Measurements from ENCODE around the gene CD244. TPM values are rescaled to one million over a fixed set of nuclear protein-coding genes. Genes with fewer than 3 reads are reported as not detected.

CD244 gene
- total RNA-seq, 6 donors from 2014 or later: 0.78 to 4.1 (median 2.0) TPM

- H3K9me3 ChIP-seq: no peaks in the 10 kb centered on the region
- no peak overlapping the region for H3K4me3 ChIP-seq
- TF ChIP-seq EP300 (IDR thresholded peaks at IDR 0.05) (no peak), POLR2A (IDR thresholded peaks at IDR 0.05) (no peak), POLR2AphosphoS5 (IDR thresholded peaks at IDR 0.05) (no peak)
- TF ChIP-seq, protein P1, sequence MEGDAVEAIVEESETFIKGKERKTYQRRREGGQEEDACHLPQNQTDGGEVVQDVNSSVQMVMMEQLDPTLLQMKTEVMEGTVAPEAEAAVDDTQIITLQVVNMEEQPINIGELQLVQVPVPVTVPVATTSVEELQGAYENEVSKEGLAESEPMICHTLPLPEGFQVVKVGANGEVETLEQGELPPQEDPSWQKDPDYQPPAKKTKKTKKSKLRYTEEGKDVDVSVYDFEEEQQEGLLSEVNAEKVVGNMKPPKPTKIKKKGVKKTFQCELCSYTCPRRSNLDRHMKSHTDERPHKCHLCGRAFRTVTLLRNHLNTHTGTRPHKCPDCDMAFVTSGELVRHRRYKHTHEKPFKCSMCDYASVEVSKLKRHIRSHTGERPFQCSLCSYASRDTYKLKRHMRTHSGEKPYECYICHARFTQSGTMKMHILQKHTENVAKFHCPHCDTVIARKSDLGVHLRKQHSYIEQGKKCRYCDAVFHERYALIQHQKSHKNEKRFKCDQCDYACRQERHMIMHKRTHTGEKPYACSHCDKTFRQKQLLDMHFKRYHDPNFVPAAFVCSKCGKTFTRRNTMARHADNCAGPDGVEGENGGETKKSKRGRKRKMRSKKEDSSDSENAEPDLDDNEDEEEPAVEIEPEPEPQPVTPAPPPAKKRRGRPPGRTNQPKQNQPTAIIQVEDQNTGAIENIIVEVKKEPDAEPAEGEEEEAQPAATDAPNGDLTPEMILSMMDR (IDR thresholded peaks at IDR 0.05): no peak
- no peak for DNase-seq
- peak in 1 of 2 donors; percentile 53 for ATAC-seq (ENCODE audit: low FRiP score in 2 of 2)
- H3K4me1 ChIP-seq: peaks cover 0 to 6% (median 3%) of the 10 kb centered on the region in 4 donors
- H3K27ac ChIP-seq: peak overlapping the region in 3 of 4 donors; percentile 48 to 69 (median 52)
- H3K27me3 ChIP-seq: no peaks in the 10 kb centered on the region
- H3K36me3 ChIP-seq: no peaks in the 10 kb centered on the region
- WGBS, 2 donors: 72 to 74% methylated on average over 11 of the region's 11 CpGs
These were observed 530 bp upstream of the CD244 start for GRCh38 chr1:160863061-160863773.

GRCh38 chr1:160860840-160861505 lies 1.7 kb downstream of the CD244 start:
- Histone ChIP-seq H3K27me3 (no peaks in the 10 kb centered on the region), H3K27ac (no peak overlapping the region), H3K9me3 (no peaks in the 10 kb centered on the region), H3K36me3 (no peaks in the 10 kb centered on the region), H3K4me3 (peak overlapping the region in 1 of 4 donors; percentile 2), H3K4me1 (peaks cover 0 to 6% (median 3%) of the 10 kb centered on the region in 4 donors)
- no peak for DNase-seq
- TF ChIP-seq EP300 (IDR thresholded peaks at IDR 0.05) (no peak), POLR2A (IDR thresholded peaks at IDR 0.05) (no peak), POLR2AphosphoS5 (IDR thresholded peaks at IDR 0.05) (no peak)
- ATAC-seq (ENCODE audit: low FRiP score in 2 of 2): no peak
- 58 to 59% methylated on average over 5 of the region's 5 CpGs for WGBS, 2 donors

GRCh38 chr1:160859166-160859565 lies 3.5 kb downstream of the CD244 start:
- Histone ChIP-seq H3K9me3 (no peaks in the 10 kb centered on the region), H3K4me1 (peaks cover 0 to 6% (median 3%) of the 10 kb centered on the region in 4 donors), H3K36me3 (no peaks in the 10 kb centered on the region), H3K27me3 (no peaks in the 10 kb centered on the region), H3K4me3 (no peak overlapping the region), H3K27ac (no peak overlapping the region)
- TF ChIP-seq, protein P1 (IDR thresholded peaks at IDR 0.05): no peak
- TF ChIP-seq EP300 (IDR thresholded peaks at IDR 0.05): no peak
- TF ChIP-seq POLR2AphosphoS5 (IDR thresholded peaks at IDR 0.05): no peak
- no peak for TF ChIP-seq POLR2A (IDR thresholded peaks at IDR 0.05)
- WGBS, 2 donors: 61 to 84% methylated on average over 5 of the region's 5 CpGs
- ATAC-seq (ENCODE audit: low FRiP score in 2 of 2): no peak
- DNase-seq: no peak

DNA sequence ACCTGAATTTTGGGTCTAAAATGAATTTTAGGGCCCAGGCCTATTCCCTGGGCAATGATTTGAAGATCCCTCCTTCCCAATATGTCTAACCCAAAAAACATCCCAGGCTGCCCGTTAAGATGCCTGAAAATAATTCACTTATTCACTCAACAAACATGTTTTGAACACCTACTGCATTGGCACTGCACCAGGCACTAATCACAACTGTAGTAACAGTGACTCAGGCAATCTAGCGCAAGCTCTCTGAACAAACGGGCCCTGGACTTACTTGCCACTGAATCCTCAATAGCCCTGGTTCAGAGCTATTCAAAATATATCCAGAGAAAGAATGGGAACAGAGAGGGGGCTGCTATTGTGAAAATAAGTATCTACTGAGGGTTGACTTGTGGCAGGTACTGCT lies 4.2 kb downstream of the CD244 start:
- Histone ChIP-seq H3K36me3 (no peaks in the 10 kb centered on the region), H3K4me1 (peaks cover 0 to 6% (median 3%) of the 10 kb centered on the region in 4 donors), H3K4me3 (no peak overlapping the region), H3K9me3 (no peaks in the 10 kb centered on the region), H3K27ac (no peak overlapping the region), H3K27me3 (no peaks in the 10 kb centered on the region)
- WGBS, 2 donors: 69 to 83% methylated on average over 3 of the region's 3 CpGs
- TF ChIP-seq EP300 (IDR thresholded peaks at IDR 0.05) (no peak), POLR2A (IDR thresholded peaks at IDR 0.05) (no peak), POLR2AphosphoS5 (IDR thresholded peaks at IDR 0.05) (no peak)
- TF ChIP-seq, protein P1 (IDR thresholded peaks at IDR 0.05): no peak
- DNase-seq (no peak), ATAC-seq (ENCODE audit: low FRiP score in 2 of 2) (no peak)

DNA sequence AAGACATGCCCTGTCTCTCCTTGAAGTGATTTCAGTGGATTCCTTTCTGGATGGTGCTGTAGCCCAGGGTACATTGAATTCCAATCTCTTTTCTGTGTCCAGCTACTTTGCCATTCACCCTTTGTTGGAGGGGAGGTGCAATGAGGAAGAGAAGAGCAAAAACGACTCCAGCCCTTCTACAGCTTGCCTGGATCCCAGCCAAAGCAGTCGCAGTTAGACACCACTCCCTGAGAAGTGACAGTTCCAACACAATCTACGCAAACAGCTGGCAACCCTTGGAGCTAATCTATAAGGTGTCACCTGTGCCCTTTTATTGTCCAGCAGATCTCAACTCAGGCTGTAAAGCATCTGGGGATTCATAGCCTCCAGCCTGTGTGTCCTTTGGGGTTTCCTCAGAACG lies 4.6 kb downstream of the CD244 start:
- no peaks in the 10 kb centered on the region for H3K27me3 ChIP-seq
- H3K36me3 ChIP-seq: no peaks in the 10 kb centered on the region
- no peak for TF ChIP-seq POLR2A (IDR thresholded peaks at IDR 0.05)
- TF ChIP-seq, protein P1 (IDR thresholded peaks at IDR 0.05): no peak
- no peak for TF ChIP-seq EP300 (IDR thresholded peaks at IDR 0.05)
- no peak for TF ChIP-seq POLR2AphosphoS5 (IDR thresholded peaks at IDR 0.05)
- ATAC-seq (ENCODE audit: low FRiP score in 2 of 2) (no peak), DNase-seq (no peak)
- H3K4me3 ChIP-seq: no peak overlapping the region
- no peaks in the 10 kb centered on the region for H3K9me3 ChIP-seq
- no peak overlapping the region for H3K27ac ChIP-seq
- 23 to 35% methylated on average over 2 to 4 of the region's 4 CpGs for WGBS, 2 donors
- H3K4me1 ChIP-seq: peaks cover 0 to 5% (median 2%) of the 10 kb centered on the region in 4 donors

Data from upper lobe of left lung (tissue), 6 donors.